ENCODE measurements around the gene EVI5. TPM values are rescaled to one million over a fixed set of nuclear protein-coding genes. Genes with fewer than 3 reads are reported as not detected.

EVI5 gene
- total RNA-seq, 1 donor from 2014 or later = 13.7 TPM

DNA sequence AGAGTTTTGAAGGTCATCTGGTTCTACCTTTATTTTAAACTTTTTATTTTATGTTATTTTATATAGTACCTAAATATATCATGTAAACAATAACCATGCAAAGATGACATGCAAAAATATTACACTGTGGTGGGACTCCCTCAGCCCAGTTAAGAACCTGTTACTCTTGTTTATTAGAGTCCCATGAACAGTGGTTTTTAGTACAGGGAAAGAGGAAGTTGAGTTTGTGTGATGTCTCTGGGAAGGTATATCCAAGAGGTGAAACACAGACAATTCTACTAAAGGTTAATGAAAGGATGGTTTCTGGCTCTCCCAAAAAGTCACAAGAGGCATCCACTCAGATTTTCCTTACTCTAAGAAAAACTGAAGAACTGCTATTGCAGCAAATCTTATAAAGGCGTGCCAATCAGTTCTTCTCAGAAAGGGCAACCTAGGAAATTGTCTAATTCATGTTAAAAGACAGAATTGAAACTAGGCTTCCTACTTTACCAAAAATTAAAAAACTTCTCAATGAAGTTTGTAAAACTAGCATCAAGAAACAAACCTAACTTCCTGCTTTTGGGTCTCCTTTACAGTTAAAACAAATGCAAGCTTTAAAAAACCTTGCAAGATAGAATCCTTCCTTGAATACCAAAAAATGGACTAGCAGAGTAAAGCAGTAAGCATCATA is 318.1 kb downstream of the EVI5 start:
- peaks cover under 1% of the 10 kb centered on the region for H3K27me3 ChIP-seq
- H4K20me1 ChIP-seq (ENCODE audit: low read depth) = no peaks in the 10 kb centered on the region
- H3K27me3 Mint-ChIP-seq (ENCODE audit: insufficient read depth, low read depth) = peaks cover 5% of the 10 kb centered on the region
- no peak overlapping the region for H3K4me3 Mint-ChIP-seq
- no peaks in the 10 kb centered on the region for H3K36me3 ChIP-seq
- no peaks in the 10 kb centered on the region for H3K36me3 Mint-ChIP-seq
- TF ChIP-seq, protein P1, sequence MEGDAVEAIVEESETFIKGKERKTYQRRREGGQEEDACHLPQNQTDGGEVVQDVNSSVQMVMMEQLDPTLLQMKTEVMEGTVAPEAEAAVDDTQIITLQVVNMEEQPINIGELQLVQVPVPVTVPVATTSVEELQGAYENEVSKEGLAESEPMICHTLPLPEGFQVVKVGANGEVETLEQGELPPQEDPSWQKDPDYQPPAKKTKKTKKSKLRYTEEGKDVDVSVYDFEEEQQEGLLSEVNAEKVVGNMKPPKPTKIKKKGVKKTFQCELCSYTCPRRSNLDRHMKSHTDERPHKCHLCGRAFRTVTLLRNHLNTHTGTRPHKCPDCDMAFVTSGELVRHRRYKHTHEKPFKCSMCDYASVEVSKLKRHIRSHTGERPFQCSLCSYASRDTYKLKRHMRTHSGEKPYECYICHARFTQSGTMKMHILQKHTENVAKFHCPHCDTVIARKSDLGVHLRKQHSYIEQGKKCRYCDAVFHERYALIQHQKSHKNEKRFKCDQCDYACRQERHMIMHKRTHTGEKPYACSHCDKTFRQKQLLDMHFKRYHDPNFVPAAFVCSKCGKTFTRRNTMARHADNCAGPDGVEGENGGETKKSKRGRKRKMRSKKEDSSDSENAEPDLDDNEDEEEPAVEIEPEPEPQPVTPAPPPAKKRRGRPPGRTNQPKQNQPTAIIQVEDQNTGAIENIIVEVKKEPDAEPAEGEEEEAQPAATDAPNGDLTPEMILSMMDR (IDR thresholded peaks at IDR 0.05) = no peak
- TF ChIP-seq EZH2phosphoT487 (IDR thresholded peaks at IDR 0.05) (no peak), EZH2 (IDR thresholded peaks at IDR 0.05) (no peak)
- no peaks in the 10 kb centered on the region for H3K9me3 Mint-ChIP-seq
- DNase-seq (ENCODE audit: low spot score) = no peak
- H3K4me3 ChIP-seq = no peak overlapping the region
- no peak overlapping the region for H3K27ac Mint-ChIP-seq
- H3K9me3 ChIP-seq (ENCODE audit: low read depth) = no peaks in the 10 kb centered on the region
- no peaks in the 10 kb centered on the region for H3K4me1 Mint-ChIP-seq
- no peak overlapping the region for H3K27ac ChIP-seq
- H3K4me2 ChIP-seq = no peak overlapping the region
- no peaks in the 10 kb centered on the region for H3K4me1 ChIP-seq
- H3K79me2 ChIP-seq (ENCODE audit: low read depth) = no peaks in the 10 kb centered on the region
- H2AFZ ChIP-seq (replicated peaks) = no peak overlapping the region
- no peak overlapping the region for H3K9ac ChIP-seq
- H3F3A ChIP-seq (ENCODE audit: low read depth) = no peaks in the 10 kb centered on the region

DNA sequence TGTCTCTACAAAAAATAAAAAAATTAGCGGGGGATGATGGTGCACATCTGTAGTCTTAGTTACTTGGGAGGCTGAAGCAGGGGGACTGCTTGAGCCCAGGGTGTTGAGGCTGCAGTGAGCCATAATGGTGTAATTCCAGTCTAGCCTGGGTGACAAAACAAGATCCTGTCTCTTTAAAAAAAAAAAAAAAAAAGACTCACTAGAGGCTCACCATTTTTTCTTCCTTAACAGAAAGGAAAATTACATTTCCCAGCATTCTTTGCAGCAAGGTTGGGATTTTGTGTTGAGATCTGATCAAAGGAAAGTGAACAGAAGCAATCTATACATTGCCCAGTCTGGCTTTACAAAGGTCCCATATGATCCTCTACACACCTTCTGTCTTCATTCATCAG is 319.7 kb downstream of the EVI5 start:
- no peak overlapping the region for H3K27ac Mint-ChIP-seq
- H3K9me3 Mint-ChIP-seq = no peaks in the 10 kb centered on the region
- H3K27ac ChIP-seq = no peak overlapping the region
- no peaks in the 10 kb centered on the region for H3K4me1 ChIP-seq
- TF ChIP-seq EZH2 (IDR thresholded peaks at IDR 0.05) = no peak
- no peak for TF ChIP-seq EZH2phosphoT487 (IDR thresholded peaks at IDR 0.05)
- TF ChIP-seq, protein P1 (IDR thresholded peaks at IDR 0.05) = no peak
- H3K4me2 ChIP-seq = no peak overlapping the region
- no peaks in the 10 kb centered on the region for H3K4me1 Mint-ChIP-seq
- H2AFZ ChIP-seq (replicated peaks) = no peak overlapping the region
- H3K9me3 ChIP-seq (ENCODE audit: low read depth) = no peaks in the 10 kb centered on the region
- DNase-seq (ENCODE audit: low spot score) = no peak
- peaks cover 4% of the 10 kb centered on the region for H3K27me3 Mint-ChIP-seq (ENCODE audit: insufficient read depth, low read depth)
- H3K36me3 ChIP-seq = no peaks in the 10 kb centered on the region
- no peaks in the 10 kb centered on the region for H4K20me1 ChIP-seq (ENCODE audit: low read depth)
- H3K79me2 ChIP-seq (ENCODE audit: low read depth) = no peaks in the 10 kb centered on the region
- no peak overlapping the region for H3K4me3 ChIP-seq
- H3F3A ChIP-seq (ENCODE audit: low read depth) = no peaks in the 10 kb centered on the region
- no peak overlapping the region for H3K4me3 Mint-ChIP-seq
- H3K27me3 ChIP-seq = no peaks in the 10 kb centered on the region
- H3K36me3 Mint-ChIP-seq = no peaks in the 10 kb centered on the region
- no peak overlapping the region for H3K9ac ChIP-seq

DNA sequence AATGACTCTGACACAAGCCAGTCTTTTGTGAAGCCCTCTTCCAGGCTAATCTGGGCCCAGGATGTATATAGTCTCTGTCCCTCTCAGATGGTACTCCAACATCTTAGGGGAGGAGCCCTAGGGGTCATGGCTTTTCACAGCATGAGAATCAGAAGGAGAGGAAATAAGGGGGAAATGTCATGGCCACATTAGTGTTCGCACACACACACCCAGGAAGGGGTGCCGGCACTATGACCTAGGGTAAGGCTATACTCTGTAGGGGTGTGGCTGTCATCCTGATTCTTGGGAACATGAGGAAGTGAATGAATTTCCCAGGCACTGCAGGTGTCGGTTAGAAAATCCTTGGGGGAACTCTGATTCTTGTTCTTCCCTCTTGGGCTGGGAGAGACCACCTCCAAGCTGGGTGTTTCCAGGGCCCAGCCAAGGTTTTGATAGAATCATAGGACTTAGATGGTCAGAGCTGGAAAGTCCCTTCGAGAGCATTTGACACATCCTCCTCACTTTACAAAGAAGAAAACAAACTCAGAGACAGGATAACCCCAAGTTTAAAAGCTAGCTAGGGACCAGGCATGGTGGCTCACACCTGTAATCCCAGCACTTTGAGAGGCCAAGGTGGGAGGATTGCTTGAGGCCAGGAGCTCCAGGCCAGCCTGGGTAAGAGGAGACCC is 320.2 kb downstream of the EVI5 start:
- H3K27ac ChIP-seq = no peak overlapping the region
- no peak overlapping the region for H2AFZ ChIP-seq (replicated peaks)
- H3K9me3 ChIP-seq (ENCODE audit: low read depth) = no peaks in the 10 kb centered on the region
- H4K20me1 ChIP-seq (ENCODE audit: low read depth) = no peaks in the 10 kb centered on the region
- no peak for TF ChIP-seq EZH2 (IDR thresholded peaks at IDR 0.05)
- TF ChIP-seq EZH2phosphoT487 (IDR thresholded peaks at IDR 0.05) = no peak
- TF ChIP-seq, protein P1 (IDR thresholded peaks at IDR 0.05) = no peak
- Mint-ChIP-seq H3K4me3 (no peak overlapping the region), H3K27me3 (ENCODE audit: insufficient read depth, low read depth) (peaks cover 2% of the 10 kb centered on the region), H3K9me3 (no peaks in the 10 kb centered on the region), H3K27ac (no peak overlapping the region), H3K36me3 (no peaks in the 10 kb centered on the region), H3K4me1 (no peaks in the 10 kb centered on the region)
- no peaks in the 10 kb centered on the region for H3K27me3 ChIP-seq
- no peak overlapping the region for H3K9ac ChIP-seq
- H3K79me2 ChIP-seq (ENCODE audit: low read depth) = no peaks in the 10 kb centered on the region
- H3K4me3 ChIP-seq = no peak overlapping the region
- DNase-seq (ENCODE audit: low spot score) = no peak
- no peaks in the 10 kb centered on the region for H3F3A ChIP-seq (ENCODE audit: low read depth)
- no peaks in the 10 kb centered on the region for H3K4me1 ChIP-seq
- no peak overlapping the region for H3K4me2 ChIP-seq
- H3K36me3 ChIP-seq = no peaks in the 10 kb centered on the region

Data from neural progenitor cell (in vitro differentiated cells).